Measurements from ENCODE around the gene PLXND1. TPM values are rescaled to one million over a fixed set of nuclear protein-coding genes. Genes with fewer than 3 reads are reported as not detected.

The PLXND1 gene
- total RNA-seq, 1 donor from 2014 or later, result 96.5 TPM

DNA sequence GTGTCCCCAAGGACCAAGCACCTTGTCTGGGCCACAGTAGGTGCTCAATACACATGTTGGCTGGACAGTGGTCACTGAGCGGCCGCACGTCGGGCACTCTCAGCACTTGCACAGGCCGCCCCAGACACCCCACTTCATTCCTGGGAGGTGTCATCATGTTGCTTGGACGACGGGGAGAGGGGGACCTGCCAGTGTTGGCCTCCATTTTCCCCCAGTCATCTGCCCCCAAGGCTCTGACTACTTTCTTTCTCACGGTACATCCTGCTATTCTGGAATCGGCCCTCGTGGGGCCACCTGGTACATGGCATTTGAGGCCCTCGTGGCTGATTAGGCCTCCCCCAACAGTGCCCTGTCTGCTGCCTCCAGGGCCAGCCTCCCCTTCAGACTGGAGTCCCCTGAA is 79.2 kb downstream of the PLXND1 start:
- DNase-seq (ENCODE audit: extremely low spot score in 2 of 2), result no peak

GRCh38 chr3:129526121-129526900 is 80.2 kb downstream of the PLXND1 start:
- no peak overlapping the region for H3K27ac ChIP-seq
- H3K4me1 ChIP-seq, result no peaks in the 10 kb centered on the region
- intact Hi-C loops (cut with DNase I), result no loop called here
- no peaks in the 10 kb centered on the region for H3K36me3 ChIP-seq
- TF ChIP-seq POLR2AphosphoS5 (IDR thresholded peaks at IDR 0.05; ENCODE audit: insufficient read depth in 1 of 2, low read depth in 1 of 2), result no peak
- no peak for TF ChIP-seq POLR2A (IDR thresholded peaks at IDR 0.05)
- TF ChIP-seq CTCF (IDR thresholded peaks at IDR 0.05), result no peak
- H3K9me3 ChIP-seq, result no peaks in the 10 kb centered on the region
- DNase-seq (ENCODE audit: extremely low spot score in 2 of 2), result no peak
- H3K27me3 ChIP-seq, result no peaks in the 10 kb centered on the region
- H3K4me3 ChIP-seq, result no peak overlapping the region

More for the DNA sequence above, 79.2 kb downstream of the PLXND1 start:
- no peaks in the 10 kb centered on the region for H3K9me3 ChIP-seq
- H3K27me3 ChIP-seq, result no peaks in the 10 kb centered on the region
- no peaks in the 10 kb centered on the region for H3K36me3 ChIP-seq
- H3K4me1 ChIP-seq, result no peaks in the 10 kb centered on the region
- H3K27ac ChIP-seq, result no peak overlapping the region
- no peak overlapping the region for H3K4me3 ChIP-seq
- TF ChIP-seq POLR2AphosphoS5 (IDR thresholded peaks at IDR 0.05; ENCODE audit: insufficient read depth in 1 of 2, low read depth in 1 of 2) (no peak), POLR2A (IDR thresholded peaks at IDR 0.05) (no peak), CTCF (IDR thresholded peaks at IDR 0.05) (no peak)
- intact Hi-C loops (cut with DNase I), result no loop called here

DNA sequence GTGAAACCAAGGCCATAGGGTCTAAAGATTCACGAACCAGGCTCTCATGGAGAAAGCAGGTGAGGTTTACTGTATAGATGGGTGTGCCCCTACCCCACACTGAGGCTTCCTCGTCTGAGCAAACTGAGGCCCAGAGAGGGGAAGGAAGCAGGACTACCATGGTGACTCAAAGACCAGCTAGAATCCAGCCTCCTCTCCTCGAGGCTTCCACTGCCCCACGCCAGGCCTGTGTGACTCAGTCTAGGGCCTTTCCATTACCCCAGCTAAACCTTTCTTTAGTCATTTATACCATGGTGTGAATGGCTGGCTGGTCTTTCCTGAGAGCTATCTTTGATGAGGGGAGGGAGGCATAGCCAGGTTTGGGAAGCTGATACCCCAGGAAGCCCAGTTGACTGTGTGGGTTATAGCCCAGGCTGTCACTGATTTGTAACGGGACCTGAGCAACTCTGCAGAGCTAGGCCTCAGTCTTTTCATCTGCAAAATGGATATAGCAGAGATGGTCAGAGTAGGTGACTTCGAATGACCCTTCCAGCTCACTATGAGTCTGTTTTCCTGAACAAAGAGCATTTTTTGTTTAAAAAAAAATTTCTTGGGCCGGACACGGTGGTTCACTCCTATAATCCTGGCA is 81.0 kb downstream of the PLXND1 start:
- no peak for TF ChIP-seq POLR2AphosphoS5 (IDR thresholded peaks at IDR 0.05; ENCODE audit: insufficient read depth in 1 of 2, low read depth in 1 of 2)
- TF ChIP-seq POLR2A (IDR thresholded peaks at IDR 0.05), result no peak
- TF ChIP-seq CTCF (IDR thresholded peaks at IDR 0.05), result no peak
- Histone ChIP-seq H3K9me3 (no peaks in the 10 kb centered on the region), H3K27me3 (no peaks in the 10 kb centered on the region), H3K36me3 (no peaks in the 10 kb centered on the region), H3K4me1 (no peaks in the 10 kb centered on the region), H3K4me3 (no peak overlapping the region), H3K27ac (no peak overlapping the region)
- intact Hi-C loops (cut with DNase I), result no loop called here
- DNase-seq (ENCODE audit: extremely low spot score in 2 of 2), result no peak

DNA sequence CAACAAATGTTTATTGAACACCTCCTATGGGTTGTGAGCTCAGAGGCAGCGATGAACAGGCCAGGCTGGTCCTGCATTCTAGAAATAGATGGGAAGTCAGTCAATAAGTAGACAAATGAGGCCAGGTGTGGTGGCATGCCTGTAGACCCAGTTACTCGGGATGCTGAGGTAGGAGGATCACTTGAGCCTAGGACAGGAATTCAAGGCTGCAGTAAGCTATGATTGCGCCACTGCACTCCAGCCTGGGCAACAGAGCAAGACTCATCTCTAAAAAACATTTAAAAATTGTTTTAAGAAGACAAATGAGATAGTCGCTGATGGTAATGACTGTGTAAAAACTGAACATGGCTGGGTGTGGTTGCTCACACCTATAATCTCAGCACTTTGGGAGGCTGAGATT is 82.4 kb downstream of the PLXND1 start:
- TF ChIP-seq POLR2A (IDR thresholded peaks at IDR 0.05) (no peak), CTCF (IDR thresholded peaks at IDR 0.05) (no peak), POLR2AphosphoS5 (IDR thresholded peaks at IDR 0.05; ENCODE audit: insufficient read depth in 1 of 2, low read depth in 1 of 2) (no peak)
- intact Hi-C loops (cut with DNase I), result no loop called here

DNA sequence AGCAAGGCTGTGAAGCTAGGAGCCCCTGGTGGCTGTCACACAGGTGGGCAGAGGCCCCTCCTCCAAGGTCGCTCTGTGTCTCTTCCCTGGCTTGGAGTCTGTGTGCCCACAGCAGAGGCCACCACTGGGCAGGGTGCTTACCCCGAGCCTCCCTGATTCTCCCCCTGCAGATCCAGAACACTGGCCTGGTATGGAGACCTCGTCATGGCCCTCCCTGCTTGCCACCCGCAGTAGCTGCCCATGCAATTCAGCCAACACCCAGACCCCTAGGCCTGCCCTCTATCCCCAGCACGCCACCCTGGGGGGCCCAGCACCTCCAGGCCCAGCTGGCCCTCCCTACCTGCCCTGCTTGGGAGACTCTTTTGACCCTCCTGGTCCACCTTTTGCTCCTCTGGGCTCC is 83.5 kb downstream of the PLXND1 start:
- no peaks in the 10 kb centered on the region for H3K9me3 ChIP-seq
- H3K27me3 ChIP-seq, result no peaks in the 10 kb centered on the region
- H3K36me3 ChIP-seq, result peaks cover 0 to 15% of the 10 kb centered on the region in 2 donors
- H3K4me3 ChIP-seq, result no peak overlapping the region
- intact Hi-C loops (cut with DNase I), result no loop called here
- DNase-seq (ENCODE audit: extremely low spot score in 2 of 2), result no peak
- TF ChIP-seq POLR2AphosphoS5 (IDR thresholded peaks at IDR 0.05; ENCODE audit: insufficient read depth in 1 of 2, low read depth in 1 of 2), result no peak
- TF ChIP-seq CTCF (IDR thresholded peaks at IDR 0.05), result no peak
- peaks cover 6% of the 10 kb centered on the region for H3K4me1 ChIP-seq
- H3K27ac ChIP-seq, result no peak overlapping the region

More for the DNA sequence above, 82.4 kb downstream of the PLXND1 start:
- Histone ChIP-seq H3K27ac (no peak overlapping the region), H3K9me3 (no peaks in the 10 kb centered on the region), H3K36me3 (peaks cover 0 to 8% of the 10 kb centered on the region in 2 donors), H3K4me3 (no peak overlapping the region), H3K4me1 (no peaks in the 10 kb centered on the region), H3K27me3 (no peaks in the 10 kb centered on the region)
- no peak for DNase-seq (ENCODE audit: extremely low spot score in 2 of 2)
